H7 (cell line): ENCODE data around the gene LRRC73. TPM values are rescaled to one million over a fixed set of nuclear protein-coding genes. Genes with fewer than 3 reads are reported as not detected.
"Not testable (repeated sequence)": the region's sequence is repeated elsewhere in the genome, so short reads cannot be mapped to it uniquely, and the experiment has no call there.

Experiments used
- DNase-seq: peaks from one replicate; pipeline ENCODE4 v3.0.0; 2012
- H3K27me3 ChIP-seq: 2 replicates; pipeline ENCODE4 v1.6.0; 2011; ENCODE audit warnings: mild to moderate bottlenecking, low read length; ENCODE audit not compliant: control insufficient read depth, insufficient read depth
- H3K36me3 ChIP-seq: replicated peaks from 2 replicates; pipeline ENCODE4 v1.5.1; 2011; ENCODE audit warnings: low read length; ENCODE audit not compliant: control insufficient read depth, insufficient read depth
- H3K4me3 ChIP-seq: 2 replicates; pipeline ENCODE4 v1.5.1; 2011; ENCODE audit warnings: low read depth, mild to moderate bottlenecking, control low read depth, low read length, moderate library complexity; ENCODE audit not compliant: insufficient read depth
- total RNA-seq: library from RNA; depleted of rRNA; stranded (reverse); fragments of >200 nt; shearing (Covaris generic); gene quantifications from 2 replicates; pipeline ENCODE4 v1.2.3, GENCODE V29; 2014; rRNA removed

The LRRC73 gene
- 0.26 TPM in 1 of 2 replicates, not detected in the other for total RNA-seq

- H3K4me3 ChIP-seq: peak within 1 kb of the TSS; percentile 66
- H3K36me3 ChIP-seq: peaks cover 18% of the 10 kb centered on the region
- DNase-seq: peak; percentile 96
- peaks cover 26% of the 10 kb centered on the region for H3K27me3 ChIP-seq
Measured at GRCh38 chr6:43509984-43510826, at the start of gene LRRC73. LRRC73 (minus strand) TSS chr6:43510346; CDS start chr6:43509785, 561 bp downstream.

- DNase-seq: no peak
- no peak overlapping the region for H3K4me3 ChIP-seq
- no peaks in the 10 kb centered on the region for H3K27me3 ChIP-seq
- peaks cover 51% of the 10 kb centered on the region for H3K36me3 ChIP-seq
Measured at GRCh38 chr6:43559328-43559727, 49.2 kb upstream of the LRRC73 start.

GRCh38 chr6:43557620-43558019 is 47.5 kb upstream of the LRRC73 start:
- not testable (repeated sequence) for DNase-seq, H3K4me3 ChIP-seq, H3K27me3 ChIP-seq
- H3K36me3 ChIP-seq: peaks cover 50% of the 10 kb centered on the region

DNA sequence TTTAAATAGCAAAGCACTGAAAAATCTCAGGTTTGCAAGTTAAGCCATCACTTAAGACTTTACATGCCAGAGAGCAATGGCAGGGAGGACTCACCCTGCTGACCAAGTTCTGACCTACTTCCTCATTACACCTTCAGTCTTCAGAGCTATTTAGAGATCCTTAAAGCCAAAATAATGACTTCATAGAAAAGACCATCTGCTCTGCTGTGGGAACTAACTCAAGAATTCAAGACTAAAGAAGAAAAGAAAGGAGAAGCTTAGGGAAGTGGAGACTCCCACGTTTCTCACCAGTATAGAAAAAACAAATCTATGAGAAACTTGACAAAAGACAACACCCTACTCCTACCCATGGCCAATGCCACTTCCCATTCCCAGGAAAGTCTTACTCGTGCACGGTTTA is 37.1 kb upstream of the LRRC73 start:
- H3K4me3 ChIP-seq: no peak overlapping the region
- peaks cover 52% of the 10 kb centered on the region for H3K36me3 ChIP-seq
- no peaks in the 10 kb centered on the region for H3K27me3 ChIP-seq
- DNase-seq: no peak

GRCh38 chr6:43544461-43544860 is 34.3 kb upstream of the LRRC73 start:
- H3K36me3 ChIP-seq: peaks cover 35% of the 10 kb centered on the region
- no peaks in the 10 kb centered on the region for H3K27me3 ChIP-seq
- no peak for DNase-seq
- H3K4me3 ChIP-seq: no peak overlapping the region

DNA sequence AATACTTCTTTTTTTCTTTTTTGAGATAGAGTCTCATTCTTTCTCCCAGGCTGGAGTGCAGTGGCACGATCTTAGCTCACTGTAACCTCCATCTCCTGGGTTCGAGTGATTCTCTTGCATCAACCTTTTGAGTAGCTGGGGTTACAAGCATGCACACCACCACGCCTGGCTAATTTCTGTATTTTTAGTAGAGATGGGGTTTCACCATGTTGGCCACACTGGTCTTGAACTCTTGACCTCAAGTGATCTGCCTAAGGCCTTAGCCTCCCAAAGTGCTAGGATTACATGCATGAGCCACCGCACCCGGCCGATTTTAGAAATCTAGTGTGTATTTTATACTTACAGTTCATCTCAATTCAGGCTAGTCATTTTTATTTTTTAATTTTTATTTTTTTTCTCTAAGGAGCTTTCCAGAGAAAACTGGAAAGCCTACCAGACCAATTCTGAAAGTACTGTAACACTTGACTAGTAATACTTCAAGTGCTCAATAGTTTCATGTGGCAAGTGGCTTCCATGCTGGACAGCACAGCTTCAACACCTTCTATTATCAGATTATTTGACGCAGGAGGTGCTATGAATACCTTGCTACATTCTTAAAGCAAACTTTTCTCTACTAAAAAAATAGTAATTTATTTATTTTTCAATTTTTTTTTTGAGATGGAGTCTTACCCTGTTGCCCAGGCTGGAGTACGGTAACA is 31.8 kb upstream of the LRRC73 start:
- peaks cover 21% of the 10 kb centered on the region for H3K36me3 ChIP-seq
- no peak for DNase-seq

DNA sequence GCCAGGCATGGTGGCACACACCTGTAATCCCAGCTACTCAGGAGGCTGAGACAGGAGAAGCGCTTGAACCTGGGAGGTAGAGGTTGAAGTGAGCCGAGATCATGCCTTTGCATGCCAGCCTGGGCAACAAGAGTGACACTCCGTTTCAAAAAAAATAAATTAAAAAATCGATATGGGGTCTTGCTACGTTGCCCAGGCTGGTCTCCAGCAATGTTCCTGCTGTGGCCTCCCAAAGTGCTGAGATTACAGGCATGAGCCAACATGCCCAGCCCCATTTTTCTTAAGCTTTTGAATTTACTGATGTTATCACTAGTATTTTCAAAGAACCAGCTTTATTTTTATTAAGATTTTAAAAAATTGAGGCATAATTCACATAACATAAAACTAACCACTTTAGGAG is 30.4 kb upstream of the LRRC73 start:
- Histone ChIP-seq H3K4me3 (no peak overlapping the region), H3K27me3 (no peaks in the 10 kb centered on the region), H3K36me3 (peaks cover 13% of the 10 kb centered on the region)
- no peak for DNase-seq

More for the DNA sequence above, 31.8 kb upstream of the LRRC73 start:
- Histone ChIP-seq H3K27me3 (no peaks in the 10 kb centered on the region), H3K4me3 (no peak overlapping the region)

GRCh38 chr6:43539409-43539808 is 29.3 kb upstream of the LRRC73 start:
- not testable (repeated sequence) for DNase-seq, H3K27me3 ChIP-seq, H3K36me3 ChIP-seq, H3K4me3 ChIP-seq

- not testable (repeated sequence) for H3K4me3 ChIP-seq, DNase-seq, H3K36me3 ChIP-seq, H3K27me3 ChIP-seq
Measured at GRCh38 chr6:43538986-43539385, 28.8 kb upstream of the LRRC73 start.

DNA sequence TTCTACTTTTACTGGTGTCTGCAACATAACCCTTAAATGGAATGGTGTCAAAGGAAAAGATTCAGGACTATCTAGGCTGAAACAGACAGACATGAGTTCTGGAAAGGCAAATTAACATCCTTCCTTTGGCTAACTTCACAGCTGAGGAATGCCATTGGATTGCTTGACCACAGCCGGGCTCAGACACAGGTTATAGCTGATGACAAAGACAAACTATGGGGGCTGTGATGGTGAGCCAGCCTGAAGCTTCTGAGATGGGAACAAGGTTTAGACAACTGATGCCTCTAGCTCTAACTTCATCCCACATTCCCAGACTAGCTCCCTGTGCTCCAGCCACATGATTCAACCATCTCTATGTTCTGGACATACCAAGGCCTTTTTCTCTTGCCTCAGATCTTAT is 22.1 kb upstream of the LRRC73 start:
- Histone ChIP-seq H3K4me3 (no peak overlapping the region), H3K36me3 (peaks cover 45% of the 10 kb centered on the region), H3K27me3 (no peaks in the 10 kb centered on the region)
- no peak for DNase-seq

- DNase-seq: no peak
- H3K27me3 ChIP-seq: no peaks in the 10 kb centered on the region
- H3K4me3 ChIP-seq: no peak overlapping the region
- H3K36me3 ChIP-seq: peaks cover 72% of the 10 kb centered on the region
Measured at GRCh38 chr6:43524483-43524961, 14.4 kb upstream of the LRRC73 start.

GRCh38 chr6:43523284-43523683 is 13.1 kb upstream of the LRRC73 start:
- H3K4me3 ChIP-seq: no peak overlapping the region
- H3K36me3 ChIP-seq: peaks cover 69% of the 10 kb centered on the region
- no peak for DNase-seq
- no peaks in the 10 kb centered on the region for H3K27me3 ChIP-seq

- DNase-seq: no peak
- no peaks in the 10 kb centered on the region for H3K27me3 ChIP-seq
- H3K36me3 ChIP-seq: peaks cover 64% of the 10 kb centered on the region
- H3K4me3 ChIP-seq: no peak overlapping the region
Measured at GRCh38 chr6:43522547-43523261, 12.6 kb upstream of the LRRC73 start.

GRCh38 chr6:43521836-43522235 is 11.7 kb upstream of the LRRC73 start:
- Histone ChIP-seq H3K36me3 (peaks cover 60% of the 10 kb centered on the region), H3K27me3 (no peaks in the 10 kb centered on the region), H3K4me3 (no peak overlapping the region)
- DNase-seq: no peak
